ENCODE measurements around the gene CYP3A7.
"Not testable (repeated sequence)": the region's sequence is repeated elsewhere in the genome, so short reads cannot be mapped to it uniquely, and the experiment has no call there.

The CYP3A7 gene

GRCh38 chr7:99698867-99699730 is 35.9 kb downstream of the CYP3A7 start:
- not testable (repeated sequence) for DNase-seq

- DNase-seq: no peak
Measured at GRCh38 chr7:99694912-99695304, 40.1 kb downstream of the CYP3A7 start.

GRCh38 chr7:99694201-99694911 is 40.6 kb downstream of the CYP3A7 start:
- DNase-seq: no peak

GRCh38 chr7:99693427-99694200 is 41.4 kb downstream of the CYP3A7 start:
- no peak for DNase-seq

- no peak for DNase-seq
Measured at GRCh38 chr7:99693100-99693426, 41.9 kb downstream of the CYP3A7 start.

- DNase-seq: not testable (repeated sequence)
Measured at GRCh38 chr7:99692563-99692962, 42.4 kb downstream of the CYP3A7 start.

GRCh38 chr7:99691658-99692057 is 43.3 kb downstream of the CYP3A7 start:
- not testable (repeated sequence) for DNase-seq

- DNase-seq: not testable (repeated sequence)
Measured at GRCh38 chr7:99690918-99691317, 44.1 kb downstream of the CYP3A7 start.

- not testable (repeated sequence) for DNase-seq
Measured at GRCh38 chr7:99685871-99686608, 49.0 kb downstream of the CYP3A7 start.

GRCh38 chr7:99685129-99685758 is 49.8 kb downstream of the CYP3A7 start:
- DNase-seq: no peak

GRCh38 chr7:99679400-99680191 is 55.4 kb downstream of the CYP3A7 start, which contains the start of gene CYP3A5:
Gene CYP3A5 (minus strand): TSS chr7:99679996. CDS start chr7:99679896, 100 bp downstream.
- DNase-seq: no peak

GRCh38 chr7:99679032-99679399 is 56.0 kb downstream of the CYP3A7 start:
- DNase-seq: no peak

GRCh38 chr7:99677648-99678045 is 57.3 kb downstream of the CYP3A7 start:
- DNase-seq: no peak

- no peak for DNase-seq
Measured at GRCh38 chr7:99677013-99677647, 57.9 kb downstream of the CYP3A7 start.

- no peak for DNase-seq
Measured at GRCh38 chr7:99674995-99675742, 59.8 kb downstream of the CYP3A7 start.

- DNase-seq: no peak
Measured at GRCh38 chr7:99672573-99672972, 62.4 kb downstream of the CYP3A7 start.

- DNase-seq: no peak
Measured at GRCh38 chr7:99669782-99670181, 65.2 kb downstream of the CYP3A7 start.

- DNase-seq: no peak
Measured at GRCh38 chr7:99668541-99668940, 66.5 kb downstream of the CYP3A7 start.

GRCh38 chr7:99667179-99667578 is 67.8 kb downstream of the CYP3A7 start:
- no peak for DNase-seq

GRCh38 chr7:99666013-99666395 is 69.0 kb downstream of the CYP3A7 start:
- no peak for DNase-seq
